Mammary epithelial cell (primary cell): ENCODE measurements around the gene HSF5.

Experiments used
- CTCF ChIP-seq, 2 donors: IDR thresholded peaks in 1 of 2; conservative IDR thresholded peaks in 1 of 2; 2 replicates each; pipeline ENCODE4 v1.5.1; 2011 to 2012; ENCODE audit warnings: inconsistent platforms in 2 of 2, low read length in 2 of 2, mild to moderate bottlenecking in 2 of 2, control low read depth in 1 of 2, low read depth in 1 of 2; ENCODE audit not compliant: insufficient read depth in 1 of 2; ENCODE audit errors: extremely low read depth in 1 of 2
- EZH2 ChIP-seq: IDR thresholded peaks from 2 replicates; pipeline ENCODE4 v1.6.1; 2012; ENCODE audit warnings: low read length, inconsistent platforms, borderline replicate concordance

DNA sequence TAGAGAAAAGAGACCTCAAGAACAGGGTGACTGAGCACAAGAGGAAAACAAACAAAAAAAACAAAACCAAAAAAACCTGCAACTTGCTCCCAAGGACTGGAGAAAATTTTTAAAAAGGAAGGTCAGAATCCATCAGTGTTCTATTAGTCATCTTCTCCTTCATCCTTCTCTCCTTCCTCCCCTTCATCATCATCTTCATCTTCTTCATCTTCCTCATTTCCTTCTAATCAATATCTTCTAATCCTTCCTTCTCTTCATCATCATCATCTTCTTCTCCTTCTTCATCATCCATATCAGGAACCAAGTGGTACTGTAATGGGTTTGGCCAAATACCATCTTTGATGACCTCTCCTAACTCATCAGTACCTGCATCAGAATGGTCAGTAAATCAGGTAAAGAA, 12.2 kb downstream of the HSF5 start:
- no peak for TF ChIP-seq CTCF (conservative IDR thresholded peaks at IDR 0.05 in 1 of 2, IDR thresholded peaks at IDR 0.05 in 1 of 2; ENCODE audit: extremely low read depth in 1 of 2, insufficient read depth in 1 of 2, low read depth in 1 of 2, low read length in 2 of 2)
- TF ChIP-seq EZH2 = no peak
